H9 (cell line): ENCODE measurements around the gene DLG2. TPM values are rescaled to one million over a fixed set of nuclear protein-coding genes. Genes with fewer than 3 reads are reported as not detected.

ENCODE experiments used
- DNase-seq: peaks from one replicate; pipeline ENCODE4 v3.0.0-alpha.2; 2017
- H2AFZ ChIP-seq: one replicate; pipeline ENCODE4 v1.6.1; 2013; ENCODE audit warnings: mild to moderate bottlenecking, low read length, control low read depth, moderate library complexity
- H2AK5ac ChIP-seq: 2 replicates; pipeline ENCODE4 v1.6.1; 2013; ENCODE audit warnings: low read length, control low read depth, mixed read lengths; ENCODE audit not compliant: insufficient read length
- H2BK120ac ChIP-seq: one replicate; pipeline ENCODE4 v1.6.1; 2013; ENCODE audit warnings: low read depth, mild to moderate bottlenecking, low read length, control low read depth, inconsistent platforms; ENCODE audit not compliant: poor library complexity, severe bottlenecking
- H2BK12ac ChIP-seq: 2 replicates; pipeline ENCODE4 v1.6.1; 2013; ENCODE audit warnings: low read length, control low read depth, mixed read lengths, low read depth; ENCODE audit not compliant: insufficient read length
- H2BK15ac ChIP-seq: 2 replicates; pipeline ENCODE4 v1.6.1; 2013; ENCODE audit warnings: low read depth, low read length, control low read depth
- H2BK20ac ChIP-seq: one replicate; pipeline ENCODE4 v1.6.1; 2013; ENCODE audit warnings: low read depth, mild to moderate bottlenecking, low read length, control low read depth, inconsistent platforms; ENCODE audit not compliant: poor library complexity, severe bottlenecking
- H2BK5ac ChIP-seq: 2 replicates; pipeline ENCODE4 v1.6.1; 2013; ENCODE audit warnings: low read length, control low read depth, mixed read lengths; ENCODE audit not compliant: insufficient read length
- H3K14ac ChIP-seq: 2 replicates; pipeline ENCODE4 v1.6.1; 2013; ENCODE audit warnings: low read length, control low read depth; ENCODE audit not compliant: insufficient read depth
- H3K18ac ChIP-seq: 2 replicates; pipeline ENCODE4 v1.6.1; 2013; ENCODE audit warnings: low read depth, mild to moderate bottlenecking, mixed read lengths, low read length, control low read depth; ENCODE audit not compliant: insufficient read length
- H3K23ac ChIP-seq: 2 replicates; pipeline ENCODE4 v1.6.1; 2013; ENCODE audit warnings: low read length, control low read depth, mixed read lengths, low read depth; ENCODE audit not compliant: insufficient read length
- H3K23me2 ChIP-seq: 2 replicates; pipeline ENCODE4 v1.6.1; 2013; ENCODE audit warnings: low read depth, mild to moderate bottlenecking, mixed read lengths, low read length, control low read depth; ENCODE audit not compliant: insufficient read length, poor library complexity, severe bottlenecking
- H3K27ac ChIP-seq: 2 replicates; pipeline ENCODE4 v1.5.1; 2013; ENCODE audit warnings: low read length, control low read depth, mixed read lengths, low read depth; ENCODE audit not compliant: insufficient read length
- H3K27me3 ChIP-seq: 2 replicates; pipeline ENCODE4 v1.6.1; 2013; ENCODE audit warnings: low read length, control low read depth, inconsistent platforms; ENCODE audit not compliant: insufficient read depth
- H3K4ac ChIP-seq: 2 replicates; pipeline ENCODE4 v1.6.1; 2013; ENCODE audit warnings: low read depth, mild to moderate bottlenecking, control low read depth, inconsistent platforms, low read length, moderate library complexity
- H3K4me1 ChIP-seq: 2 replicates; pipeline ENCODE4 v1.6.1; 2013; ENCODE audit warnings: low read length, control low read depth, inconsistent platforms; ENCODE audit not compliant: insufficient read depth
- H3K4me2 ChIP-seq: 2 replicates; pipeline ENCODE4 v1.6.1; 2013; ENCODE audit warnings: low read length, control low read depth, mixed read lengths; ENCODE audit not compliant: insufficient read length, insufficient read depth
- H3K56ac ChIP-seq: 2 replicates; pipeline ENCODE4 v1.6.1; 2013; ENCODE audit warnings: low read depth, mild to moderate bottlenecking, mixed read lengths, low read length, control low read depth; ENCODE audit not compliant: insufficient read length
- H3K79me1 ChIP-seq: 2 replicates; pipeline ENCODE4 v1.6.1; 2013; ENCODE audit warnings: low read depth, mild to moderate bottlenecking, moderate library complexity, low read length, control low read depth, inconsistent platforms; ENCODE audit not compliant: insufficient read depth, poor library complexity, severe bottlenecking
- H3K79me2 ChIP-seq: 2 replicates; pipeline ENCODE4 v1.6.1; 2013; ENCODE audit warnings: low read length, control low read depth, inconsistent platforms; ENCODE audit not compliant: insufficient read depth
- H3K9ac ChIP-seq: 2 replicates; pipeline ENCODE4 v1.6.1; 2013; ENCODE audit warnings: low read length, control low read depth, mixed read lengths; ENCODE audit not compliant: insufficient read length; ENCODE audit errors: extremely low read depth
- H3K9me3 ChIP-seq: one replicate; pipeline ENCODE4 v1.6.1; 2013; ENCODE audit warnings: low read depth, low read length, inconsistent platforms; ENCODE audit not compliant: control insufficient read depth
- H3T11ph ChIP-seq: one replicate; pipeline ENCODE4 v1.6.1; 2013; ENCODE audit warnings: mild to moderate bottlenecking, low read length, control low read depth, inconsistent platforms
- H4K20me1 ChIP-seq: one replicate; pipeline ENCODE4 v1.6.1; 2013; ENCODE audit not compliant: control insufficient read depth, insufficient read length, insufficient read depth
- H4K5ac ChIP-seq: 2 replicates; pipeline ENCODE4 v1.6.1; 2013; ENCODE audit warnings: low read depth, mild to moderate bottlenecking, mixed read lengths, low read length, control low read depth; ENCODE audit not compliant: insufficient read length
- H4K8ac ChIP-seq: replicated peaks from 2 replicates; pipeline ENCODE4 v1.6.1; 2013; ENCODE audit warnings: low read length, control low read depth, mixed read lengths, low read depth; ENCODE audit not compliant: insufficient read length
- H4K91ac ChIP-seq: 2 replicates; pipeline ENCODE4 v1.6.1; 2013; ENCODE audit warnings: low read depth, mild to moderate bottlenecking, moderate library complexity, mixed read lengths, low read length, control low read depth; ENCODE audit not compliant: insufficient read length
- H3K27ac Mint-ChIP-seq, 3 experiments: 2 replicates in 2 of 3; 3 replicates in 1 of 3; pipeline ENCODE4 v1.8.0; 2020 to 2021; ENCODE audit warnings: mixed read lengths in 3 of 3, mild to moderate bottlenecking in 1 of 3, moderate library complexity in 1 of 3
- H3K27me3 Mint-ChIP-seq: 2 replicates; pipeline ENCODE4 v1.8.0; 2021; ENCODE audit warnings: low read depth, mild to moderate bottlenecking, moderate library complexity, mixed read lengths
- H3K36me3 Mint-ChIP-seq, 3 experiments: 2 replicates in 2 of 3; 3 replicates in 1 of 3; pipeline ENCODE4 v1.8.0; 2020 to 2021; ENCODE audit warnings: low read depth in 3 of 3, mixed read lengths in 3 of 3; ENCODE audit not compliant: insufficient read depth in 1 of 3
- H3K4me1 Mint-ChIP-seq, 2 experiments: 2 replicates each; pipeline ENCODE4 v1.8.0; 2020; ENCODE audit warnings: mixed read lengths in 2 of 2
- H3K4me3 Mint-ChIP-seq, 2 experiments: 2 replicates in 1 of 2; 3 replicates in 1 of 2; pipeline ENCODE4 v1.8.0; 2020 to 2021; ENCODE audit warnings: mild to moderate bottlenecking in 2 of 2, mixed read lengths in 2 of 2, moderate library complexity in 1 of 2
- H3K9me3 Mint-ChIP-seq, 2 experiments: 2 replicates in 1 of 2; 3 replicates in 1 of 2; pipeline ENCODE4 v1.8.0; 2020; ENCODE audit warnings: mild to moderate bottlenecking in 2 of 2, mixed read lengths in 2 of 2, moderate library complexity in 1 of 2
- CTCF ChIP-seq: fragments of 200-600 bp; sonication (generic); conservative IDR thresholded peaks from 3 replicates; pipeline ENCODE4 v1.8.0; 2021; ENCODE audit warnings: antibody characterized with exemption, mild to moderate bottlenecking
- WGBS: extraction: QIAGEN DNeasy Blood & Tissue Kit; methylation state at CpG from one replicate; pipeline ENCODE4 v1.1.7; 2013; ENCODE audit warnings: missing lambda C conversion rate, low lambda C conversion rate, mixed read lengths; ENCODE audit not compliant: insufficient read length; ENCODE audit errors: extremely low coverage; 5-methylcytosine and 5-hydroxymethylcytosine counted together
- total RNA-seq: library from RNA; stranded (reverse); gene quantifications from 2 replicates; pipeline ENCODE4 v1.2.1, GENCODE V29; 2021

The DLG2 gene
- total RNA-seq, 1 experiment from 2014 or later: 8.0 TPM

GRCh38 chr11:85167471-85167870 lies 459.7 kb downstream of the DLG2 start:
- Histone ChIP-seq H3K4me2 (no peak overlapping the region), H3K4ac (no peak overlapping the region), H4K20me1 (no peaks in the 10 kb centered on the region), H3K14ac (no peak overlapping the region), H4K5ac (no peak overlapping the region), H2BK120ac (no peak overlapping the region), H4K91ac (no peak overlapping the region), H2BK15ac (no peak overlapping the region), H3K79me1 (no peaks in the 10 kb centered on the region), H3K4me1 (peaks cover 6% of the 10 kb centered on the region; the same call in 1 of the 2 replicates), H2AFZ (no peak overlapping the region), H3T11ph (no peak overlapping the region), H3K79me2 (no peaks in the 10 kb centered on the region), H3K9ac (no peak overlapping the region), H2BK20ac (no peak overlapping the region), H3K27ac (no peak overlapping the region), H3K9me3 (no peaks in the 10 kb centered on the region), H2BK12ac (no peak overlapping the region), H3K27me3 (no peaks in the 10 kb centered on the region), H2BK5ac (no peak overlapping the region), H3K18ac (no peak overlapping the region), H3K23ac (no peak overlapping the region), H3K23me2 (no peaks in the 10 kb centered on the region), H3K56ac (no peak overlapping the region), H4K8ac (no peak overlapping the region), H2AK5ac (no peak overlapping the region)
- Mint-ChIP-seq H3K4me3 (no peak overlapping the region), H3K9me3 (peaks cover 4 to 5% of the 10 kb centered on the region in 2 experiments; a peak in 3 of 5 replicates), H3K36me3 (peaks cover 2 to 10% (median 4%) of the 10 kb centered on the region in 3 experiments; a peak in 5 of 7 replicates), H3K27me3 (no peaks in the 10 kb centered on the region), H3K27ac (peak overlapping the region in 2 of 3 experiments; percentile 79 to 88; a peak in 4 of 7 replicates), H3K4me1 (peaks cover 36 to 40% of the 10 kb centered on the region in 2 experiments)
- DNase-seq: no peak
- TF ChIP-seq CTCF: no peak
- WGBS: no CpG with 5 or more reads among the region's 1 CpG
